K562 (cell line): Measurements from ENCODE around the gene SYNPR. TPM values are rescaled to one million over a fixed set of nuclear protein-coding genes. Genes with fewer than 3 reads are reported as not detected.

Experiments used
- ATAC-seq: fragments of 200-7000 bp; cut with Tn5 transposase; 3 replicates; pipeline ENCODE4 v1.9.1; 2020; ENCODE audit warnings: moderate library complexity
- BruUV-seq: library from RNA; stranded (reverse); fragments of 400-500 nt; replicated peaks from 2 replicates; lab custom pipeline; 2021; lab: Mats Ljungman, UMichigan
- CTCF ChIA-PET: fragments of 300-600 bp; formaldehyde crosslinking; extraction: SDS; loops from one replicate; lab custom pipeline; 2021; ENCODE audit warnings: low intra/inter-chr PET ratio; lab: Yijun Ruan, JAX
- POLR2A ChIA-PET: fragments of 300-600, 350-650 bp; sonication (Branson Sonifier 250); formaldehyde crosslinking; extraction: SDS; loops from one replicate; lab custom pipeline; 2021; ENCODE audit warnings: antibody characterized with exemption, inconsistent platforms; lab: Yijun Ruan, JAX
- DNase-seq, 4 experiments: peaks; one replicate each; pipeline versions ENCODE4 v3.0.0 to v3.0.0-alpha.2; 2011 to 2018; ENCODE audit warnings: low spot score in 3 of 4, mixed read lengths in 3 of 4; ENCODE audit errors: extremely low read depth in 1 of 4
- FAIRE-seq: peaks from 2 replicates; lab custom pipeline; 2011; peaks lifted over from hg19 to GRCh38; lab: Jason Lieb, UNC
- H2AFZ ChIP-seq: 2 replicates; pipeline ENCODE4 v1.6.0; 2011; ENCODE audit warnings: low read depth, low read length, control low read depth, inconsistent platforms
- H3K27ac ChIP-seq: fragments of 200-600 bp; 3 replicates; pipeline ENCODE4 v1.8.0; 2011; ENCODE audit warnings: low read depth, mild to moderate bottlenecking, control low read depth, inconsistent platforms, low read length, moderate library complexity, mixed read lengths; ENCODE audit errors: extremely low read depth
- H3K27me3 ChIP-seq, 2 experiments: fragments of 300-600 bp in 1 of 2; 2 replicates in 1 of 2; 3 replicates in 1 of 2; pipeline versions ENCODE4 v1.6.0 to v1.8.0; 2011; ENCODE audit warnings: inconsistent platforms in 2 of 2, low read length in 2 of 2, mild to moderate bottlenecking in 1 of 2, mixed read lengths in 1 of 2, moderate library complexity in 1 of 2; ENCODE audit not compliant: control insufficient read depth in 2 of 2, insufficient read depth in 2 of 2
- H3K36me3 ChIP-seq: fragments of 300-600 bp; 3 replicates; pipeline ENCODE4 v1.8.0; 2011; ENCODE audit warnings: mild to moderate bottlenecking, low read length, inconsistent platforms; ENCODE audit not compliant: control insufficient read depth, insufficient read depth
- H3K4me1 ChIP-seq, 2 experiments: fragments of 200-600 bp in 1 of 2; replicated peaks in 1 of 2; 2 replicates in 1 of 2; 3 replicates in 1 of 2; pipeline versions ENCODE4 v1.5.1 to v1.8.0; 2011; ENCODE audit warnings: inconsistent platforms in 2 of 2, low read length in 2 of 2, mild to moderate bottlenecking in 1 of 2, mixed read lengths in 1 of 2, moderate library complexity in 1 of 2; ENCODE audit not compliant: control insufficient read depth in 2 of 2, insufficient read depth in 2 of 2
- H3K4me2 ChIP-seq: 2 replicates; pipeline ENCODE4 v1.6.1; 2011; ENCODE audit warnings: low read length, control low read depth, inconsistent platforms, mixed read lengths; ENCODE audit not compliant: insufficient read depth
- H3K4me3 ChIP-seq: fragments of 200-600 bp; sonication (generic), shearing (Covaris generic); 2 replicates; pipeline ENCODE4 v1.5.1; 2016; ENCODE audit warnings: control low read depth, inconsistent platforms
- H3K79me2 ChIP-seq: fragments of 200-600 bp; 3 replicates; pipeline ENCODE4 v1.8.0; 2011; ENCODE audit warnings: low read length, inconsistent platforms; ENCODE audit not compliant: control insufficient read depth, insufficient read depth
- H3K9ac ChIP-seq, 2 experiments: 2 replicates each; pipeline versions ENCODE4 v1.6.0 to v1.6.1; 2011; ENCODE audit warnings: low read depth in 2 of 2, low read length in 2 of 2, control low read depth in 1 of 2, inconsistent platforms in 1 of 2, mild to moderate bottlenecking in 1 of 2, mixed read lengths in 1 of 2; ENCODE audit not compliant: insufficient read depth in 1 of 2
- H3K9me1 ChIP-seq: one replicate; pipeline ENCODE4 v1.6.0; 2011; ENCODE audit warnings: inconsistent platforms, mild to moderate bottlenecking, low read length, moderate library complexity; ENCODE audit not compliant: control insufficient read depth, insufficient read depth
- H3K9me3 ChIP-seq: replicated peaks from 2 replicates; pipeline ENCODE4 v1.5.1; 2011; ENCODE audit warnings: low read depth, low read length, inconsistent platforms; ENCODE audit not compliant: control insufficient read depth, insufficient read depth
- H4K20me1 ChIP-seq: replicated peaks from 2 replicates; pipeline ENCODE4 v1.6.1; 2011; ENCODE audit warnings: low read length, inconsistent platforms, mixed read lengths; ENCODE audit not compliant: control insufficient read depth, insufficient read depth
- ATF4 ChIP-seq: fragments of 450-650 bp; formaldehyde crosslinking; IDR thresholded peaks from 2 replicates; pipeline ENCODE4 v1.4.0; 2022; ENCODE audit warnings: mild to moderate bottlenecking, moderate library complexity
- GTF2F1 ChIP-seq: IDR thresholded peaks from 2 replicates; pipeline ENCODE4 v1.6.1; 2011; ENCODE audit warnings: low read depth, low read length, improper control_type of control experiment
- MAFK ChIP-seq: IDR thresholded peaks from 2 replicates; pipeline ENCODE4 v1.6.1; 2011; ENCODE audit warnings: low read length, improper control_type of control experiment
- MXD1 ChIP-seq: fragments of 250-450 bp; sonication (Bioruptor Pico); IDR thresholded peaks from 2 replicates; pipeline ENCODE4 v1.8.0; 2021; ENCODE audit warnings: borderline replicate concordance, mild to moderate bottlenecking, moderate library complexity; ENCODE audit not compliant: poor library complexity, severe bottlenecking
- POLR3G ChIP-seq: IDR thresholded peaks from 2 replicates; pipeline ENCODE4 v1.6.1; 2011; ENCODE audit not compliant: insufficient read length, insufficient replicate concordance; ENCODE audit errors: extremely low read depth
- RBM22 ChIP-seq: fragments of 200-400 bp; formaldehyde crosslinking; IDR thresholded peaks from 2 replicates; pipeline ENCODE4 v1.6.1; 2018; ENCODE audit warnings: low read length, low read depth; ENCODE audit not compliant: poor library complexity, severe bottlenecking
- SIN3A ChIP-seq, 2 experiments: fragments of 150-350 bp in 1 of 2; IDR thresholded peaks; 2 replicates each; pipeline ENCODE4 v1.6.1; 2011 to 2016; ENCODE audit warnings: borderline replicate concordance in 2 of 2, low read depth in 2 of 2, low read length in 2 of 2, mild to moderate bottlenecking in 2 of 2, moderate library complexity in 2 of 2; ENCODE audit not compliant: control insufficient read depth in 1 of 2
- SMAD3 ChIP-seq: fragments of 450-650 bp; formaldehyde crosslinking; conservative IDR thresholded peaks from 2 replicates; pipeline ENCODE4 v1.4.0; 2020; ENCODE audit warnings: mild to moderate bottlenecking
- TAF9B ChIP-seq: fragments of 450-650 bp; IDR thresholded peaks from 2 replicates; pipeline ENCODE4 v1.6.1; 2018; ENCODE audit warnings: mild to moderate bottlenecking; ENCODE audit not compliant: partially characterized antibody
- TAL1 ChIP-seq: fragments of 450-650 bp; IDR thresholded peaks from 2 replicates; pipeline ENCODE4 v1.6.1; 2016; ENCODE audit warnings: mild to moderate bottlenecking
- TCF7L2 ChIP-seq: fragments of 150-350 bp; IDR thresholded peaks from 2 replicates; pipeline ENCODE4 v1.6.1; 2016; ENCODE audit warnings: low read depth, mild to moderate bottlenecking, low read length, moderate library complexity
- WHSC1 ChIP-seq: IDR thresholded peaks from one replicate; pipeline ENCODE4 v1.6.1; 2012; ENCODE audit warnings: low read length, control low read depth, inconsistent platforms
- ZBTB12 ChIP-seq: fragments of 250-450 bp; sonication (Bioruptor Pico); IDR thresholded peaks from 2 replicates; pipeline ENCODE4 v1.4.0; 2020
- ZNF232 ChIP-seq: sonication (generic); formaldehyde crosslinking; IDR thresholded peaks from 2 replicates; pipeline ENCODE4 v1.8.0; 2022; ENCODE audit warnings: mild to moderate bottlenecking, missing genetic modification reagents
- ZNF239 ChIP-seq: fragments of 250-450 bp; sonication (Bioruptor Pico); IDR thresholded peaks from 2 replicates; pipeline ENCODE4 v1.4.0; 2020; ENCODE audit warnings: mild to moderate bottlenecking
- ZNF316 ChIP-seq: fragments of 450-650 bp; IDR thresholded peaks from 2 replicates; pipeline ENCODE4 v1.6.1; 2016
- WGBS: fragments of 100-300 bp; shearing (Covaris generic); methylation state at CpG from one replicate; pipeline ENCODE4 v1.1.6; 2016; ENCODE audit warnings: low coverage, mixed read lengths; ENCODE audit not compliant: insufficient coverage; ENCODE audit errors: missing lambda C conversion rate; 5-methylcytosine and 5-hydroxymethylcytosine counted together
- in situ Hi-C: fragments of 300-500 bp; cut with MboI; formaldehyde crosslinking; loops from 4 replicates; pipeline ENCODE4 v1.15.0; 2018; ENCODE audit warnings: inconsistent platforms, mixed read lengths
- intact Hi-C: fragments of 100-400 bp; cut with micrococcal nuclease; formaldehyde crosslinking; loops from 2 replicates; pipeline ENCODE4 v1.14.2; 2022
- polyA plus RNA-seq, 8 experiments: library from polyadenylated mRNA; depleted of rRNA in 4 of 8; stranded (reverse) in 5 of 8; unstranded in 3 of 8; fragments of >200 nt; fragmentation: Nextera tagmentation in 2 of 8; fragmentation: Illumina TruSeq in 1 of 8; extraction: Ambion mirVana in 2 of 8; extraction: Trizol in 1 of 8; gene quantifications; 2 replicates each; pipeline versions ENCODE4 v1.2.1 to v1.2.3, GENCODE V29; 2011 to 2014; ENCODE audit warnings: inconsistent platforms in 1 of 8, missing spikeins in 1 of 8
- total RNA-seq, 7 experiments: library from RNA; depleted of rRNA in 6 of 7; stranded (reverse); fragments of >200 nt in 6 of 7; fragmentation: Illumina TruSeq in 2 of 7; extraction: Trizol in 2 of 7; gene quantifications; 2 replicates each; pipeline versions ENCODE4 v1.2.1 to v1.2.3, GENCODE V29; 2011 to 2021; ENCODE audit warnings: low replicate concordance in 1 of 7

The SYNPR gene
- total and polyA plus RNA-seq, 9 of the 15 experiments (the other 6 are each of a cell fraction or from before 2014, with no cell fraction given): not detected

GRCh38 chr3:63309768-63310167 lies 31.7 kb downstream of the SYNPR start:
- ChIA-PET CTCF (no interaction called here), POLR2A (no interaction called here)
- no peak for DNase-seq
- Histone ChIP-seq H3K27ac (no peak overlapping the region), H2AFZ (no peak overlapping the region), H3K27me3 (no peaks in the 10 kb centered on the region), H3K79me2 (no peaks in the 10 kb centered on the region), H3K4me3 (no peak overlapping the region), H3K9ac (no peak overlapping the region), H3K36me3 (no peaks in the 10 kb centered on the region), H3K4me2 (no peak overlapping the region), H3K9me1 (no peaks in the 10 kb centered on the region), H3K4me1 (no peaks in the 10 kb centered on the region), H4K20me1 (no peaks in the 10 kb centered on the region), H3K9me3 (no peaks in the 10 kb centered on the region)
- in situ Hi-C loops (no loop called here), intact Hi-C loops (no loop called here)
- BruUV-seq: no TSS peak
- TF ChIP-seq SMAD3 (CRISPR knock-in tag) (no peak), RBM22 (no peak), ZNF239 (CRISPR knock-in tag) (no peak), WHSC1 (no peak)
- ATAC-seq: no peak
- 0% methylated on average over 2 of the region's 2 CpGs for WGBS
- no peak for FAIRE-seq

GRCh38 chr3:63323766-63324165 lies 45.7 kb downstream of the SYNPR start:
- H3K9me1 ChIP-seq: no peaks in the 10 kb centered on the region
- H3K27ac ChIP-seq: no peak overlapping the region
- POLR2A ChIA-PET: no interaction called here
- CTCF ChIA-PET: no interaction called here
- H3K36me3 ChIP-seq: no peaks in the 10 kb centered on the region
- H2AFZ ChIP-seq: no peak overlapping the region
- no peak for TF ChIP-seq SIN3A (IDR thresholded peaks at IDR 0.05; ENCODE audit: borderline replicate concordance in 2 of 2, control insufficient read depth in 1 of 2, low read depth in 2 of 2, low read length in 2 of 2)
- no peak for TF ChIP-seq POLR3G
- TF ChIP-seq TCF7L2: no peak
- no peak for TF ChIP-seq ATF4 (CRISPR knock-in tag)
- no peak for TF ChIP-seq MXD1 (CRISPR knock-in tag)
- TF ChIP-seq ZBTB12 (CRISPR knock-in tag): no peak
- no peak for TF ChIP-seq TAL1
- TF ChIP-seq GTF2F1: no peak
- peak; percentile 15; the same call in 1 of the 2 replicates for TF ChIP-seq MAFK
- TF ChIP-seq TAF9B: no peak
- TF ChIP-seq ZNF232 (CRISPR knock-in tag): no peak
- TF ChIP-seq ZNF316: peak; percentile 15; the same call in 1 of the 2 replicates
- H3K9me3 ChIP-seq: no peaks in the 10 kb centered on the region
- no peaks in the 10 kb centered on the region for H3K4me1 ChIP-seq
- no peaks in the 10 kb centered on the region for H4K20me1 ChIP-seq
- no TSS peak for BruUV-seq
- intact Hi-C loops (no loop called here), in situ Hi-C loops (no loop called here)
- no peak for FAIRE-seq
- no peak overlapping the region for H3K4me3 ChIP-seq
- H3K79me2 ChIP-seq: no peaks in the 10 kb centered on the region
- no peak overlapping the region for H3K9ac ChIP-seq
- H3K27me3 ChIP-seq: no peaks in the 10 kb centered on the region
- H3K4me2 ChIP-seq: no peak overlapping the region
- DNase-seq: no peak
- no peak for ATAC-seq
